GM18909 (cell line): ENCODE measurements around the gene RBM24.

Source experiments
- ATAC-seq: cut with Tn5 transposase; IDR thresholded peaks from one replicate; pipeline ENCODE4 v1.9.1; 2021; ENCODE audit warnings: mild to moderate bottlenecking; ENCODE audit not compliant: unreplicated experiment, poor library complexity

RBM24 gene

GRCh38 chr6:17339308-17339670 is 58.1 kb downstream of the RBM24 start:
- ATAC-seq, result no peak

- ATAC-seq, result no peak
These were observed 60.1 kb downstream of the RBM24 start for GRCh38 chr6:17341117-17341805.

- no peak for ATAC-seq
These were observed 60.7 kb downstream of the RBM24 start for GRCh38 chr6:17341891-17342290.

DNA sequence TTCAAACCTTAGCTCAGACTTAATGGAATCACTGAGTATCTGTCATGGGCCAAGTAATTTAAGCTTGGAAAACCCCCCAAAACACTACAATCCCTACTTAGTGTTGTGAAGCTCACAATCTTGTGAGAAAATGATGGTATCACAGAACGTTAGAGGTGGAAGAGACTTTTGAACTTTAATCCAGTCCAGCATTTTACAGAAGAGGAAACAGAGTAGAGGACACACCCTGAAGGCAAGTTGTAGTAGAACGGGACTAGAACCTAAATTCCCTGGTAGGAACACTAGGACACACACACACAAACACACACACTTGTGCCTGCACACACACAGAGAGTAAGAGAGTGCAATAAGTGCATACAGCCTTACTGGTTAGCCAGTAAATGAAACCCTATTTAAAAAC is 62.1 kb downstream of the RBM24 start:
- ATAC-seq, result no peak
